Spleen (tissue), 11 donors: ENCODE data around the gene PRKCG. TPM values are rescaled to one million over a fixed set of nuclear protein-coding genes. Genes with fewer than 3 reads are reported as not detected.
A peak's percentile ranks its signal among the peaks of the same experiment; 100 is the strongest.

Source experiments
- DNase-seq: peaks from one replicate; pipeline ENCODE4 v3.0.0-alpha.2; 2020
- H3K27ac ChIP-seq, 8 donors: fragments of 200-600 bp; sonication (generic) in 7 of 8; 1 replicate in 4 of 8; 2 replicates in 4 of 8; pipeline versions ENCODE4 v1.5.0 to v1.8.0; 2016 to 2021; ENCODE audit warnings: inconsistent platforms in 4 of 8, mild to moderate bottlenecking in 4 of 8, moderate library complexity in 1 of 8
- H3K27me3 ChIP-seq, 7 donors: fragments of 200-600 bp; sonication (generic) in 6 of 7; replicated peaks in 1 of 7; 1 replicate in 4 of 7; 2 replicates in 3 of 7; pipeline versions ENCODE4 v1.5.0 to v1.8.0; 2016 to 2021; ENCODE audit warnings: inconsistent platforms in 3 of 7, mild to moderate bottlenecking in 1 of 7
- H3K36me3 ChIP-seq, 6 donors: fragments of 200-600 bp; sonication (generic) in 5 of 6; 1 replicate in 4 of 6; 2 replicates in 2 of 6; pipeline versions ENCODE4 v1.5.0 to v1.8.0; 2016 to 2021; ENCODE audit warnings: inconsistent platforms in 2 of 6
- H3K4me1 ChIP-seq, 6 donors: fragments of 200-600 bp; sonication (generic) in 5 of 6; 1 replicate in 3 of 6; 2 replicates in 3 of 6; pipeline versions ENCODE4 v1.5.0 to v1.8.0; 2016 to 2021; ENCODE audit warnings: inconsistent platforms in 3 of 6
- H3K4me3 ChIP-seq, 8 donors: fragments of 200-600 bp; sonication (generic) in 7 of 8; 1 replicate in 4 of 8; 2 replicates in 4 of 8; pipeline versions ENCODE4 v1.5.0 to v1.8.0; 2016 to 2021; ENCODE audit warnings: inconsistent platforms in 4 of 8, mild to moderate bottlenecking in 4 of 8, moderate library complexity in 2 of 8
- H3K9me3 ChIP-seq, 8 donors: fragments of 200-600 bp; sonication (generic) in 7 of 8; 1 replicate in 4 of 8; 2 replicates in 4 of 8; pipeline versions ENCODE4 v1.5.0 to v1.8.0; 2016 to 2021; ENCODE audit warnings: inconsistent platforms in 4 of 8
- CTCF ChIP-seq, 11 experiments: fragments of 200-600 bp in 7 of 11; fragments of 450-650 bp in 4 of 11; sonication (generic) in 4 of 11; IDR thresholded peaks in 8 of 11; conservative IDR thresholded peaks in 3 of 11; 1 replicate in 7 of 11; 2 replicates in 4 of 11; pipeline versions ENCODE4 v1.4.0 to v1.8.0; 2016 to 2021; ENCODE audit warnings: antibody characterized with exemption in 11 of 11, inconsistent platforms in 4 of 11, mild to moderate bottlenecking in 1 of 11
- POLR2A ChIP-seq, 3 donors: fragments of 450-650 bp; IDR thresholded peaks; one replicate each; pipeline ENCODE4 v1.5.1; 2017; ENCODE audit warnings: antibody characterized with exemption in 3 of 3, mild to moderate bottlenecking in 1 of 3
- POLR2AphosphoS5 ChIP-seq, 3 donors: sonication (generic); formaldehyde crosslinking; IDR thresholded peaks; one replicate each; pipeline ENCODE4 v1.5.1; 2017; ENCODE audit warnings: antibody characterized with exemption in 3 of 3
- WGBS, 5 donors: extraction: QIAGEN DNeasy Blood & Tissue Kit in 3 of 5; methylation state at CpG; one replicate each; pipeline versions ENCODE4 v1.1.5 to v1.1.7; 2013 to 2018; 5-methylcytosine and 5-hydroxymethylcytosine counted together
- intact Hi-C: fragments of 100-400 bp; cut with DNase I; formaldehyde crosslinking; loops from one replicate; pipeline ENCODE4 v1.15.0; 2023; ENCODE audit warnings: low total_unique reads
- polyA plus RNA-seq, 3 donors: library from polyadenylated mRNA; stranded (reverse); fragments of 200-250 nt; gene quantifications; one replicate each; pipeline ENCODE4 v1.2.1, GENCODE V29; 2013
- total RNA-seq, 7 donors: library from RNA; depleted of rRNA in 3 of 7; stranded (reverse); fragments of >200 nt in 3 of 7; fragmentation: NEBNext Ultra II Directional in 4 of 7; extraction: Animal tissue kit (Norgen Biotek cat#: 25700) in 4 of 7; gene quantifications; one replicate each; pipeline versions ENCODE4 v1.1.0 to v1.2.1, GENCODE V29; 2016 to 2021
- donor health status: healthy with polysubstance abuse.
- donor health status: DM: no; HTN: no; CAD: no; lungs with moderate emphysema.
- donor health status: DM: no; HTN: no; CAD: no.
- donor health status: Bipolar disorder and iron deficiency.
- donor health status: healthy.
- donor health status: DM: no; HTN: no; CAD: no.
- donor health status: DM: yes; HTN: yes; CAD: no.

The PRKCG gene
- total and polyA plus RNA-seq, 10 donors, result 0.17 TPM; not detected in 9

- Histone ChIP-seq H3K4me1 (peaks cover 0 to 33% (median 22%) of the 10 kb centered on the region in 6 donors), H3K9me3 (peaks cover 0 to 4% (median 0%) of the 10 kb centered on the region in 8 donors), H3K36me3 (no peaks in the 10 kb centered on the region), H3K27ac (no peak overlapping the region), H3K4me3 (no peak overlapping the region), H3K27me3 (peaks cover 0 to 99% (median 56%) of the 10 kb centered on the region in 7 donors)
- WGBS, 5 donors, result 0 to 4% (median 2%) methylated on average over 13 of the region's 13 CpGs
- intact Hi-C loops, result no loop called here
- no peak for DNase-seq
- TF ChIP-seq POLR2AphosphoS5 (IDR thresholded peaks at IDR 0.05) (no peak), POLR2A (IDR thresholded peaks at IDR 0.05) (no peak)
Measured at GRCh38 chr19:53910170-53910518, 28.1 kb downstream of the PRKCG start.

GRCh38 chr19:53912653-53913052, 30.7 kb downstream of the PRKCG start:
- H3K27me3 ChIP-seq, result peaks cover 0 to 79% (median 40%) of the 10 kb centered on the region in 7 donors
- H3K9me3 ChIP-seq, result no peaks in the 10 kb centered on the region
- WGBS, 5 donors, result 63 to 80% (median 71%) methylated on average over 6 to 18 of the region's 18 CpGs
- no peaks in the 10 kb centered on the region for H3K36me3 ChIP-seq
- peaks cover 0 to 19% (median 12%) of the 10 kb centered on the region in 6 donors for H3K4me1 ChIP-seq
- H3K4me3 ChIP-seq, result no peak overlapping the region
- H3K27ac ChIP-seq, result no peak overlapping the region
- peak in 2 of 11 experiments; percentile 7 to 13 for TF ChIP-seq CTCF (IDR thresholded peaks at IDR 0.05 in 8 of 11, conservative IDR thresholded peaks at IDR 0.05 in 3 of 11)
- TF ChIP-seq POLR2A (IDR thresholded peaks at IDR 0.05), result no peak
- DNase-seq, result no peak
- intact Hi-C loops, result no loop called here

- Histone ChIP-seq H3K27ac (no peak overlapping the region), H3K27me3 (peaks cover 0 to 65% (median 18%) of the 10 kb centered on the region in 7 donors), H3K9me3 (no peaks in the 10 kb centered on the region), H3K4me3 (no peak overlapping the region), H3K36me3 (no peaks in the 10 kb centered on the region), H3K4me1 (no peaks in the 10 kb centered on the region)
- no peak for DNase-seq
- TF ChIP-seq POLR2A (IDR thresholded peaks at IDR 0.05) (no peak), CTCF (IDR thresholded peaks at IDR 0.05 in 8 of 11, conservative IDR thresholded peaks at IDR 0.05 in 3 of 11) (no peak), POLR2AphosphoS5 (IDR thresholded peaks at IDR 0.05) (no peak)
- intact Hi-C loops, result no loop called here
- WGBS, 5 donors, result 49 to 60% (median 57%) methylated on average over 6 to 8 of the region's 8 CpGs
Measured at GRCh38 chr19:53915000-53915399, 33.0 kb downstream of the PRKCG start.

- Histone ChIP-seq H3K36me3 (no peaks in the 10 kb centered on the region), H3K9me3 (no peaks in the 10 kb centered on the region), H3K4me1 (no peaks in the 10 kb centered on the region), H3K4me3 (no peak overlapping the region), H3K27me3 (peaks cover 0 to 55% (median 8%) of the 10 kb centered on the region in 7 donors), H3K27ac (no peak overlapping the region)
- DNase-seq, result no peak
- 68 to 82% (median 77%) methylated on average over 6 of the region's 6 CpGs for WGBS, 5 donors
- intact Hi-C loops, result no loop called here
- TF ChIP-seq POLR2AphosphoS5 (IDR thresholded peaks at IDR 0.05) (no peak), POLR2A (IDR thresholded peaks at IDR 0.05) (no peak), CTCF (IDR thresholded peaks at IDR 0.05 in 8 of 11, conservative IDR thresholded peaks at IDR 0.05 in 3 of 11) (no peak)
Measured at GRCh38 chr19:53916004-53916403, 34.0 kb downstream of the PRKCG start.

- Histone ChIP-seq H3K27ac (no peak overlapping the region), H3K36me3 (no peaks in the 10 kb centered on the region), H3K4me1 (no peaks in the 10 kb centered on the region), H3K4me3 (no peak overlapping the region), H3K9me3 (no peaks in the 10 kb centered on the region), H3K27me3 (peaks cover 0 to 42% (median 8%) of the 10 kb centered on the region in 7 donors)
- intact Hi-C loops, result no loop called here
- 82 to 94% (median 90%) methylated on average over 7 of the region's 7 CpGs for WGBS, 5 donors
- no peak for TF ChIP-seq CTCF (IDR thresholded peaks at IDR 0.05 in 8 of 11, conservative IDR thresholded peaks at IDR 0.05 in 3 of 11)
- no peak for TF ChIP-seq POLR2AphosphoS5 (IDR thresholded peaks at IDR 0.05)
- no peak for TF ChIP-seq POLR2A (IDR thresholded peaks at IDR 0.05)
- no peak for DNase-seq
Measured at GRCh38 chr19:53917356-53917755, 35.4 kb downstream of the PRKCG start.
